Measurements from ENCODE around the gene TPRN. TPM values are rescaled to one million over a fixed set of nuclear protein-coding genes. Genes with fewer than 3 reads are reported as not detected.

The TPRN gene
- total RNA-seq, 1 donor from 2014 or later: 3.4 TPM

DNA sequence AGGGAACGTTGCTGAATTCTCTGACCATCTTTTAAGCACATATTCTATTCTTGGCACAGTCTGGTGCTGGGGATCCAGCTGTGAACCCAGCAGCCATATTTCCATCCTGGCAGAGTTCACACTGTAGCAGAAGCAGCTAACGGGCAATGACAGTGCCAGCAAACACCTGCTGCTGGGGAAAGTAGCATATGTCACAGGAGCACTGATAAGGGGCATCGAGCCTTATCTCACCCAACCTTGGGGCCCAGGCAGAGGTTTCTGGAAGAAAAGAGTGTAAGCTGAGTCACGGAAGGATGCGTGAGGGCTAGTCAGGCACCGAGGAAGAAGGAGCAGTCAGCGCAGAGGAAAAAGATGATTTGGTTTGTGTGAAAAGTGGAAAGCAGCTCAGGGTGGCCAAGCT, 6.1 kb upstream of the TPRN start:
- Mint-ChIP-seq H3K27me3 (ENCODE audit: insufficient read depth, low read depth) (peaks cover 17% of the 10 kb centered on the region), H3K27ac (no peak overlapping the region), H3K4me3 (peak overlapping the region; percentile 97), H3K36me3 (peaks cover 12% of the 10 kb centered on the region), H3K9me3 (no peaks in the 10 kb centered on the region), H3K4me1 (peaks cover 29% of the 10 kb centered on the region)
- H3K4me3 ChIP-seq: peak overlapping the region; percentile 100
- H3K27ac ChIP-seq: no peak overlapping the region
- no peaks in the 10 kb centered on the region for H3K36me3 ChIP-seq
- no peak overlapping the region for H2AFZ ChIP-seq (replicated peaks)
- peak overlapping the region; percentile 97 for H3K9ac ChIP-seq
- no peaks in the 10 kb centered on the region for H3K27me3 ChIP-seq
- H3K4me2 ChIP-seq: peak overlapping the region; percentile 97
- H3K79me2 ChIP-seq (ENCODE audit: low read depth): peaks cover 53% of the 10 kb centered on the region
- H4K20me1 ChIP-seq (ENCODE audit: low read depth): peaks cover 20% of the 10 kb centered on the region
- H3F3A ChIP-seq (ENCODE audit: low read depth): peaks cover 27% of the 10 kb centered on the region
- no peak for TF ChIP-seq EZH2phosphoT487 (IDR thresholded peaks at IDR 0.05)
- no peak for TF ChIP-seq CTCF (IDR thresholded peaks at IDR 0.05)
- no peak for TF ChIP-seq EZH2 (IDR thresholded peaks at IDR 0.05)
- no peaks in the 10 kb centered on the region for H3K9me3 ChIP-seq (ENCODE audit: low read depth)
- no peak for DNase-seq (ENCODE audit: low spot score)
- peaks cover 18% of the 10 kb centered on the region for H3K4me1 ChIP-seq

- H3K4me2 ChIP-seq: peak within 1 kb of the TSS; percentile 97
- peaks cover 53% of the 10 kb centered on the region for H3K79me2 ChIP-seq (ENCODE audit: low read depth)
- DNase-seq (ENCODE audit: low spot score): peak; percentile 97
- no peaks in the 10 kb centered on the region for H3K27me3 ChIP-seq
- peak within 1 kb of the TSS; percentile 97 for H3K9ac ChIP-seq
- peaks cover 20% of the 10 kb centered on the region for H3K4me1 ChIP-seq
- H3K27ac ChIP-seq: peak within 1 kb of the TSS; percentile 24
- H3K4me1 Mint-ChIP-seq: peaks cover 31% of the 10 kb centered on the region
- no peak within 1 kb of the TSS for H3K27ac Mint-ChIP-seq
- H2AFZ ChIP-seq (replicated peaks): peak within 1 kb of the TSS; percentile 77
- H3F3A ChIP-seq (ENCODE audit: low read depth): peaks cover 34% of the 10 kb centered on the region
- H4K20me1 ChIP-seq (ENCODE audit: low read depth): peaks cover 25% of the 10 kb centered on the region
- peak within 1 kb of the TSS; percentile 100 for H3K4me3 ChIP-seq
- no peaks in the 10 kb centered on the region for H3K9me3 ChIP-seq (ENCODE audit: low read depth)
- H3K4me3 Mint-ChIP-seq: peak within 1 kb of the TSS; percentile 97
- H3K27me3 Mint-ChIP-seq (ENCODE audit: insufficient read depth, low read depth): peaks cover 17% of the 10 kb centered on the region
- H3K9me3 Mint-ChIP-seq: no peaks in the 10 kb centered on the region
- TF ChIP-seq EZH2phosphoT487 (IDR thresholded peaks at IDR 0.05): no peak
- no peak for TF ChIP-seq EZH2 (IDR thresholded peaks at IDR 0.05)
- TF ChIP-seq CTCF (IDR thresholded peaks at IDR 0.05): no peak
- peaks cover 11% of the 10 kb centered on the region for H3K36me3 Mint-ChIP-seq
- H3K36me3 ChIP-seq: no peaks in the 10 kb centered on the region
Measured at GRCh38 chr9:137205126-137206069, 4.9 kb upstream of the TPRN start, which contains the start of the genes NDOR1 and TMEM203. TSS of gene NDOR1 (plus strand) at chr9:137205700. CDS start at chr9:137205778, 78 bp downstream. TSS of gene TMEM203 (minus strand) at chr9:137205648. CDS start at chr9:137205414, 234 bp downstream.

DNA sequence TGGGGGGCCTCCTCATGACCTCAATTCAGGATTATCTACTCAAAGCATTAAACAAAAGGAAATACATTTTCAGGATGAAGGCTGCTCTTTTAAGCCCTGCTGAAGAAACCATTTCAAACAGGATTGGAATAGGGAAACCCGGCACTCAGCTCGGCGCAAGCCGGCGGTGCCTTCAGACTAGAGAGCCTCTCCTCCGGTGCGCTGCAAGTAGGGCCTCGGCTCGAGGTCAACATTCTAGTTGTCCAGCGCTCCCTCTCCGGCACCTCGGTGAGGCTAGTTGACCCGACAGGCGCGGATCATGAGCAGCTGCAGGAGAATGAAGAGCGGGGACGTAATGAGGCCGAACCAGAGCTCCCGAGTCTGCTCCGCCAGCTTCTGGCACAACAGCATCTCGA, 4.2 kb upstream of the TPRN start:
- peak overlapping the region; percentile 97 for H3K9ac ChIP-seq
- peak overlapping the region; percentile 97 for H3K4me2 ChIP-seq
- Mint-ChIP-seq H3K27me3 (ENCODE audit: insufficient read depth, low read depth) (peaks cover 17% of the 10 kb centered on the region), H3K4me3 (peak overlapping the region; percentile 97), H3K27ac (no peak overlapping the region), H3K9me3 (no peaks in the 10 kb centered on the region), H3K36me3 (peaks cover 11% of the 10 kb centered on the region), H3K4me1 (peaks cover 31% of the 10 kb centered on the region)
- peaks cover 2% of the 10 kb centered on the region for H3K27me3 ChIP-seq
- peak overlapping the region; percentile 100 for H3K4me3 ChIP-seq
- H3K79me2 ChIP-seq (ENCODE audit: low read depth): peaks cover 54% of the 10 kb centered on the region
- no peaks in the 10 kb centered on the region for H3K9me3 ChIP-seq (ENCODE audit: low read depth)
- H3K27ac ChIP-seq: no peak overlapping the region
- no peak for TF ChIP-seq EZH2 (IDR thresholded peaks at IDR 0.05)
- TF ChIP-seq CTCF (IDR thresholded peaks at IDR 0.05): no peak
- no peak for TF ChIP-seq EZH2phosphoT487 (IDR thresholded peaks at IDR 0.05)
- H3K36me3 ChIP-seq: no peaks in the 10 kb centered on the region
- H3F3A ChIP-seq (ENCODE audit: low read depth): peaks cover 34% of the 10 kb centered on the region
- peaks cover 22% of the 10 kb centered on the region for H3K4me1 ChIP-seq
- no peak overlapping the region for H2AFZ ChIP-seq (replicated peaks)
- DNase-seq (ENCODE audit: low spot score): no peak
- H4K20me1 ChIP-seq (ENCODE audit: low read depth): peaks cover 26% of the 10 kb centered on the region

Data from neural progenitor cell (in vitro differentiated cells).